Measurements from ENCODE around the gene PIKFYVE.
A peak's percentile ranks its signal among the peaks of the same experiment; 100 is the strongest.
"Not testable (repeated sequence)": the region's sequence is repeated elsewhere in the genome, so short reads cannot be mapped to it uniquely, and the experiment has no call there.

Gene PIKFYVE

DNA sequence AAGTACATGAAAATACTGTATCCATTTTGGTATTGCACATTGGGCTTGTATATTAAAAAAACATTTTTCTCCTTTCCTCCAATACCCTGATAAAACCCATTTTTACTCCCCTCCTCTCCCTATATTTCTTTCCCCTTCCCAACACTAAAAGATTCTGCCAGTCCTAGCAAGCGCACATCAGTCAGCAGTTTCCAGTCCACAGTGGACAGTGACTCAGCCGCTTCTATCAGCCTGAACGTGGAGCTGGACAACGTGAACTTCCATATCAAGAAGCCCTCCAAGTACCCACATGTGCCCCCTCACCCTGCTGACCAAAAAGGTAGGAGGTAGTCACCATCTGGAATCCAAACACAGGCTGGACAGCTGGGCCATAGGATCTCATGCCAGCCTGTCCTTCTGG lies 38.6 kb downstream of the PIKFYVE start:
- no peak for DNase-seq (ENCODE audit: low spot score)

- DNase-seq (ENCODE audit: low spot score), result no peak
These were observed 40.2 kb downstream of the PIKFYVE start for GRCh38 chr2:208306291-208306690.

- DNase-seq (ENCODE audit: low spot score), result no peak
These were observed 45.3 kb downstream of the PIKFYVE start for GRCh38 chr2:208311321-208311720.

- no peak for DNase-seq (ENCODE audit: low spot score)
These were observed 45.9 kb downstream of the PIKFYVE start for GRCh38 chr2:208311954-208312353.

DNA sequence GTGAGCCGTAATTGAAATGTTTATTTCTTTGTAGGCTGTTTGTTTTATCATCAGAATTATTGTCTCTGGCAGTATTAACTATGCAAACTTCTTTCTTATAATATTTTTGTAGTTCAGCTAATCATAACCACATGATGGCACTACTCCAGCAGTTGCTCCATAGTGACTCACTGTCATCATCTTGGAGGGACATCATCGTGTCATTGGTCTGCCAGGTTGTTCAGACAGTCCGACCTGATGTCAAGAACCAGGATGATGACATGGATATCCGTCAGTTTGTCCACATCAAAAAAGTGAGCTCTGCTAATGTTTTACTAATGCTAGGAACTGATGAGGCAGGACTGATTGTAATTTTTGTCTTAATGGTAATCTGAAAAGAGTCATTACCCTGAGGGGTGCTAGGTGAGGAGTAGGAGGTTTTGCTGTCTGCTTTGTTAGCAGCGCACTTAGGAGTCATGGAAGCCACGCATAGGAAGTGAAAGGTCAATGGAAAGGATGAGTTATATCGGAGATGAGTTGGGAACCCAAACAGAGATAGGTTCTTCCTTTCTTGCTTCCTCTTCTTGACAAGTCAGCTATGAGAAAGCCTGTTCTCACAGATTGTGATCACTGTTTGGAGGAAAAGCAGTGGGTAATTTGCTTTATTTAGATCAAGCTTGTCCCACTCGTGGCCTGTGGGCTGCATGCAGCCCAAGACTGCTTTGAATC lies 49.2 kb downstream of the PIKFYVE start:
- no peak for DNase-seq (ENCODE audit: low spot score)

GRCh38 chr2:208318127-208318526 lies 52.1 kb downstream of the PIKFYVE start:
- DNase-seq (ENCODE audit: low spot score), result no peak

DNA sequence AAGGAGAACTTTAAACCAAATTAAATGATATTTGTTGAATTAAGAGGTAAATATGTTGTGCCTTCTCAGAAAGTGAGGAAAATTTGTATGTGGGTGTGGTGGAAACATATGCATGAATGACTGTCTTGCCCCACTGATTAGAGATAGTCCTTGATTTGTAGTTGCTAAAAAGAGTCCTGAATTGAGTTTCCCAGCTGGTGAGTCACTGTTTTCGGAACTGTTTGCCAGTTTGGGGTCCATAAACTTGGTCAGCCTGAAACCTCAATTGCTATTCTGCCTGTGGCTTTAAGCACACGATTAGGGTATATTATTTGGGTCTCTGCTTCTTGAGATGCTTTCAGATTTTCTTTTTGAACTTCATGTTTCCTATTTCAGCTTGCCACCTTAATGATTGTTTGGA lies 53.3 kb downstream of the PIKFYVE start:
- DNase-seq (ENCODE audit: low spot score), result no peak

DNA sequence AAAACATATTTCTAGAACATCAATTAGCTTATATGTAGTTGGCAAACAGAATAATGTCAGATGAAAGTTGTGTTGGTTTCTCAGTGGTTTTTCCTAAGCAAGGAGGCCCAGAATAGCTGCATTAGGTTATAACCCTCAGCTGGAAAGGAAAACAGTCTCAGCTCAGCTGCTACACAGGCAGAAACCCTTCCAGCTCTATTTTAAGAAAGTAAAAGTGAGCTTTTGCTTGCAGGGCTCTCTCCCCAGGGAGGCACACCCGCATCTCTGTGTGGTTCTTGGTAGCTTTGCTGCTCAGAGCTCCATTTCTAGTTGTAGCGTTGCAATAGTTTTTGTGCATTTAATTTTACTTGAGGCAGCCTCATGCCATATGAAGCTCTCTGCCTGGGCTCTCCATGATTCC lies 54.6 kb downstream of the PIKFYVE start:
- DNase-seq (ENCODE audit: low spot score), result no peak

DNA sequence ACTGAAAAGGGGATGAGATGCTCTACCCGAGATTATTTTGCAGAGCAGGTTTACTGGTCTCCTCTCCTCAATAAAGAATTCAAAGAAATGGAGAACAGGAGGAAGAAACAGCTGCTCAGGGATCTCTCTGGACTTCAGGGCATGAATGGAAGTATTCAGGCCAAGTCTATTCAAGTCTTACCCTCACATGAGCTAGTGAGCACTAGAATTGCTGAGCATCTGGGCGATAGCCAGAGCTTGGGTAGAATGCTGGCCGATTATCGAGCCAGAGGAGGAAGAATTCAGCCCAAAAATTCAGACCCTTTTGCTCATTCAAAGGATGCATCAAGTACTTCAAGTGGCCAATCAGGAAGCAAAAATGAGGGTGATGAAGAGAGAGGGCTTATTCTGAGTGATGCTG lies 60.0 kb downstream of the PIKFYVE start:
- DNase-seq (ENCODE audit: low spot score), result no peak

GRCh38 chr2:208329485-208329884 lies 63.4 kb downstream of the PIKFYVE start:
- no peak for DNase-seq (ENCODE audit: low spot score)

- no peak for DNase-seq (ENCODE audit: low spot score)
These were observed 68.2 kb downstream of the PIKFYVE start for GRCh38 chr2:208334230-208334629.

GRCh38 chr2:208346756-208347155 lies 80.7 kb downstream of the PIKFYVE start:
- DNase-seq (ENCODE audit: low spot score), result no peak

- DNase-seq (ENCODE audit: low spot score), result no peak
These were observed 84.6 kb downstream of the PIKFYVE start for GRCh38 chr2:208350610-208351009.

- no peak for DNase-seq (ENCODE audit: low spot score)
These were observed 86.9 kb downstream of the PIKFYVE start for GRCh38 chr2:208352644-208353567.

DNA sequence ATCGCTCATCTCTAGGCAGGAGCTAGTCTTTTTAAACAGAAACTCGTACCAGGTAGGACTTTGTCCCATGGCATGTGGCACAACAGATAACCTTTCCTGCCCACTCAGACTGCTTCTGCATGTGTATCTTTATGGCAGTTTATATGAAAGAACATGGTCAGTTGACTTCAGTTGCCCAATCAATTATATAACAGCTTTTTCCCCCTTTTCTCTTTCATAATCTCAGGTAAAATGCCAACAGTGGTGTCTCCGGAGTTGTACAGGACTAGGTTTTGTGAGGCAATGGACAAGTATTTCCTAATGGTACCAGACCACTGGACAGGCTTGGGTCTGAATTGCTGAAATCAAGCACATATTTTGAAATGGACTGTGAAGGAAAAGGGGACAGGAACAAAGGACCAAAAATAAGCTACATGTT lies 88.9 kb downstream of the PIKFYVE start:
- DNase-seq (ENCODE audit: low spot score), result no peak

- DNase-seq (ENCODE audit: low spot score), result not testable (repeated sequence)
These were observed 90.4 kb downstream of the PIKFYVE start for GRCh38 chr2:208356420-208356819.

DNA sequence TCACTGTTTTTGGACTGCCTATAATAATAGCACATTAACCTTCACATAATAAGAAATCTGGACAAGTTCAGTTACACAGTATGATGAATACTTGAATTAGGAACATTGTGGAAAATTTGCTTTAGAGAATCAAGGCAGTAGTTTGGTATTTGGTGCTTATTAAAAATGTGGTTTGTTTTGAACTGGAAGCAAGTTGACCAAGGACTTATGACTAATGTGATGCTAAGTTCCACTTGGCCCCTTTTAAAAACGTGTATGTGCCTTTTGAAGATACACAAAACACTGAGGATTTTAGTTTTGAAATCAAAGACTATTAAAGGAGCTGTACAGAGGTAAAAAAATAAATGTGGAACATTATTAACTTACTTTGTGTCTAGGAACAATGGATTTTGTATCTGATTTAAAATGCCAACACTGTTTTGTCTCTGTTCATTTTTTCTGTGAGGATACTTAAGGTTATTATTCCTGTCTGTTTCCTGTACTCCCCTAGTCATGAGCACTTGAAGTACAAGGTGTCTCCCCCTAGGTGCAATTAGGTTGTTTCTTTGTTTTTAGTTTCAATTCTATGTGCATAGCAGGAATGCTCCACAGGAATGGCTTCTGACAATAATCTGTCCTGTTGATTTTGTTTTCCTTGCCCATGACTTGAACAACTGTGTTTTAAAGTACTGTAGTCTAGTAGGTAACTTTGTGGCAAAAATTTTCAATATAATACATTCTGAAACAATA lies 91.0 kb downstream of the PIKFYVE start:
- no peak for DNase-seq (ENCODE audit: low spot score)

GRCh38 chr2:208358758-208359631 lies 92.9 kb downstream of the PIKFYVE start:
- DNase-seq (ENCODE audit: low spot score), result peak; percentile 39

DNA sequence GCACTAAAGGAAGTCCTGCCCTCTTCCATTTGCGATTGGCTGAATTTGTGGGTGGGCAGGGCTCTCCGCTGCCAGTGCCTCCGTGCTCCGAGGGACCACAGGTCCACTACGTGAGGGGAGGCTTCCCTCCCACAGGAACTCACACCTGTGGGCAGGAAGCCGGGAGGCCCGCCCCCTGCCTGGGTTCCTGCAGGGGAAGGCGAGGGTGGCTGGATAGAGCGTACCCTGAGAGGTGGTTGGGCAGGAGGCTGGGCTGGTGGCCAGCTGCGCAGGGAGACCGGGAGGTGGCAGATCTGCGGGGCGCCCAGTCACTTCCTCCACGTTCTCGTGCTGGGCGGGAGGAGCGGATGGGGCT lies 93.6 kb downstream of the PIKFYVE start:
- DNase-seq (ENCODE audit: low spot score), result peak; percentile 71

DNA sequence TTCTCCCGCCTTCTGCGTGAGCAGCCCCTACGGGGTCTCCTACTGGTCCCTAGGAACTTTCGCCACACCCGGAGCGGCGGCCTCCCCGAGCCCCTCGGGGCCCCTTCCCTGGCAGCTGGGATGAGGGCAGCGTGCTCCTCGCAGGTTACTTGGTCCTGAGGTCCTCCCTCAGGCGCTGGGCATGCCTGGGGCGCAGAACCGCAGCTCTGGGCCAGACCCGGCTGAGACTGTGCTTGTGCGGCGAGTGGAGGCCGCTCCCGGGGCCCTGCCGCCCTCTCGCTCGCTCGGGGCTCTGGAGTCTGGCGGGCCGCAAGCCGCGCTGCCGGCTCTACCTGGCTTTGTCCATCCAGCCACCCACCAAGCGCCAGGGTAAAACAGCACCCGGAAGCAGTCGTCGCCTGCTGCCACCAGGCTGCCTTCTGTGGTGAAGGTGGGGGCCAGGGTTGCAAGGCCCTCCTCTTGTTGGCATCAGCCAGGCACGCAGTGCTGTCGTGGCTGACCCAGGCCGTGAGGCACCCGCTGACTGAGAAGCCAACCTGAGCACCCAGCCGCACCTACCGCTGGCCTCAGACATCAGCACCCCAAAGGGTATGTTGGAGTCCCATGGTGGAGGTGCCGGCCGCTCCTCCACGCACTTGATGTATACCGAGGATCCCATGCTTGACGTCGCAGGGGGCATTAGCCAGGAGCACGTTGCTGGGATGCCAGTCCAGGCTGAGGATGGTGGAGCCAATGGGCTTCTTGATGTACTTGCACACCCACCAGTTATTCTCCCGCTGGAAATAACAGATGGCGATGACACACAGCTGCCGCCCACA lies 94.4 kb downstream of the PIKFYVE start:
- no peak for DNase-seq (ENCODE audit: low spot score)

DNA sequence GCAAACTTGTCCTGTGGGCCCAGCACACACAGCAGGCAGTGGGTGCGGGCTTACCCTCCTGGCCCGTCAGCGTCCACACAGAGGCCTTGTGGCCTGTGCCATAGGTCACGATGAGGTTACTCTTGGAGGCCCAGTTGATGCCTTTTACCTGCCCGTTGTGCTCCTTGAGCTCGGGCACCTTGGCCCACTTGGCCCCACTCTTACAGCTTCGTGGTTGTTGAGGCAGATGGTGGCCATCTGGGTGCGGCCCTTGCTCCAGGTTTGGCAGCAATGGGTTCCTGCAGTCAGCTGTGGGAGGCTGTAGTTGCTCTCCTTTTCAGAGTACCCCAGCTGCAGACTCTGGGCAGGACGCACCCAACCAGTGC lies 95.0 kb downstream of the PIKFYVE start:
- DNase-seq (ENCODE audit: low spot score), result no peak

All from HuH-7 (cell line).